Activated CD4-positive, alpha-beta T cell treated with anti-CD3 and anti-CD28 coated beads for 1 hour (primary cell): ENCODE data around the gene SLC25A13.
"Not testable (repeated sequence)": the region's sequence is repeated elsewhere in the genome, so short reads cannot be mapped to it uniquely, and the experiment has no call there.

Source experiments
- DNase-seq: peaks from one replicate; pipeline ENCODE4 v3.0.0-alpha.2; 2020

Gene SLC25A13

GRCh38 chr7:96321031-96321657, 754 bp downstream of the SLC25A13 start:
- no peak for DNase-seq

- DNase-seq: no peak
These were observed 1.5 kb downstream of the SLC25A13 start for GRCh38 chr7:96320442-96320841.

GRCh38 chr7:96319439-96319838, 2.5 kb downstream of the SLC25A13 start:
- DNase-seq: no peak

- no peak for DNase-seq
These were observed 4.9 kb downstream of the SLC25A13 start for GRCh38 chr7:96316949-96317348.

GRCh38 chr7:96315125-96315512, 6.8 kb downstream of the SLC25A13 start:
- DNase-seq: no peak

GRCh38 chr7:96314402-96315124, 7.3 kb downstream of the SLC25A13 start:
- no peak for DNase-seq

GRCh38 chr7:96313940-96314339, 8.0 kb downstream of the SLC25A13 start:
- DNase-seq: no peak

GRCh38 chr7:96312502-96312901, 9.4 kb downstream of the SLC25A13 start:
- no peak for DNase-seq

GRCh38 chr7:96311967-96312366, 9.9 kb downstream of the SLC25A13 start:
- no peak for DNase-seq

- no peak for DNase-seq
These were observed 11.8 kb downstream of the SLC25A13 start for GRCh38 chr7:96310110-96310509.

- no peak for DNase-seq
These were observed 13.0 kb downstream of the SLC25A13 start for GRCh38 chr7:96308950-96309263.

- no peak for DNase-seq
These were observed 13.5 kb downstream of the SLC25A13 start for GRCh38 chr7:96308253-96308949.

- DNase-seq: no peak
These were observed 15.3 kb downstream of the SLC25A13 start for GRCh38 chr7:96306385-96307125.

- no peak for DNase-seq
These were observed 16.0 kb downstream of the SLC25A13 start for GRCh38 chr7:96305915-96306314.

- DNase-seq: no peak
These were observed 17.3 kb downstream of the SLC25A13 start for GRCh38 chr7:96304573-96304972.

- no peak for DNase-seq
These were observed 18.0 kb downstream of the SLC25A13 start for GRCh38 chr7:96303686-96304443.

- no peak for DNase-seq
These were observed 18.7 kb downstream of the SLC25A13 start for GRCh38 chr7:96303105-96303685.

- DNase-seq: no peak
These were observed 20.9 kb downstream of the SLC25A13 start for GRCh38 chr7:96300986-96301385.

GRCh38 chr7:96300502-96300901, 21.4 kb downstream of the SLC25A13 start:
- DNase-seq: no peak

- no peak for DNase-seq
These were observed 22.4 kb downstream of the SLC25A13 start for GRCh38 chr7:96299496-96299895.

- DNase-seq: no peak
These were observed 24.0 kb downstream of the SLC25A13 start for GRCh38 chr7:96297876-96298275.

- not testable (repeated sequence) for DNase-seq
These were observed 24.5 kb downstream of the SLC25A13 start for GRCh38 chr7:96297446-96297845.
